Activated CD4-positive, alpha-beta T cell treated with anti-CD3 and anti-CD28 coated beads, Interleukin-2, amount 10 ng/mL, durations not matched to agents 24 days and 14 days (primary cell): ENCODE measurements around the gene MYRF. TPM values are rescaled to one million over a fixed set of nuclear protein-coding genes. Genes with fewer than 3 reads are reported as not detected.

Experiments
- DNase-seq: peaks from one replicate; pipeline ENCODE4 v3.0.0; 2022
- H3K27ac Mint-ChIP-seq: one replicate; pipeline ENCODE4 v1.8.0; 2022; ENCODE audit warnings: mild to moderate bottlenecking, mixed read lengths
- H3K27me3 Mint-ChIP-seq: one replicate; pipeline ENCODE4 v1.8.0; 2022; ENCODE audit warnings: mixed read lengths
- H3K36me3 Mint-ChIP-seq: one replicate; pipeline ENCODE4 v1.8.0; 2022; ENCODE audit warnings: low read depth, mild to moderate bottlenecking, mixed read lengths
- H3K4me1 Mint-ChIP-seq: one replicate; pipeline ENCODE4 v1.8.0; 2021; ENCODE audit warnings: mixed read lengths
- H3K4me3 Mint-ChIP-seq: one replicate; pipeline ENCODE4 v1.8.0; 2022; ENCODE audit warnings: mild to moderate bottlenecking, moderate library complexity, mixed read lengths
- H3K9me3 Mint-ChIP-seq: one replicate; pipeline ENCODE4 v1.8.0; 2021; ENCODE audit warnings: mixed read lengths
- intact Hi-C: fragments of 100-400 bp; cut with micrococcal nuclease; formaldehyde crosslinking; loops from one replicate; pipeline ENCODE4 v1.15.1; 2023
- total RNA-seq: library from RNA; stranded (reverse); gene quantifications from 2 replicates; pipeline ENCODE4 v1.2.3, GENCODE V29; 2022

MYRF gene
- total RNA-seq, 1 donor from 2014 or later = 1.2 TPM

DNA sequence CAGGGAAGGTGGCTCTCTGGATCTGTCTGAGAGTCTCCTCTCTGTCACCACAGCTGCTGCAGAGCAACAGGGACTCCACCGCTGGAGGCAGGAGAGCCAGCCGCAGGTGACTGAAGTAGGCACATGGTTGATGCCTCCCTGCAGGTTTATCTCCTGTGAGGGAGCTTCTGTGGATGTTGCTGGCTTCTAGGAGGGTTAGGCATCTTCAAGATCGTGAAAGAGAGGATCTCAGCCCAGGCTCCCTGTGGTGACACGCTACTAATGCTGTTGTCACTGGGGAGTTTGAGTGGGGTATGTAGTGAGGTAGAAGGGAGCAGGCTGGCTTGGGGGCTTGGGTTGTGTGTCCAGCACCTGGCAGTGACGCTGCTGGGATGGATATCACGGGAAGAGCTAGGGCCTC, 38.1 kb upstream of the MYRF start:
- Mint-ChIP-seq H3K9me3 (no peaks in the 10 kb centered on the region), H3K27ac (no peak overlapping the region), H3K36me3 (no peaks in the 10 kb centered on the region), H3K4me1 (no peaks in the 10 kb centered on the region), H3K4me3 (no peak overlapping the region), H3K27me3 (peaks cover 3% of the 10 kb centered on the region)
- intact Hi-C loops = no loop called here
- no peak for DNase-seq

- intact Hi-C loops = no loop called here
- DNase-seq = no peak
- Mint-ChIP-seq H3K4me3 (no peak overlapping the region), H3K36me3 (no peaks in the 10 kb centered on the region), H3K27me3 (peaks cover 3% of the 10 kb centered on the region), H3K9me3 (no peaks in the 10 kb centered on the region), H3K4me1 (no peaks in the 10 kb centered on the region), H3K27ac (no peak overlapping the region)
Observed at GRCh38 chr11:61714916-61715315, 37.5 kb upstream of the MYRF start.

DNA sequence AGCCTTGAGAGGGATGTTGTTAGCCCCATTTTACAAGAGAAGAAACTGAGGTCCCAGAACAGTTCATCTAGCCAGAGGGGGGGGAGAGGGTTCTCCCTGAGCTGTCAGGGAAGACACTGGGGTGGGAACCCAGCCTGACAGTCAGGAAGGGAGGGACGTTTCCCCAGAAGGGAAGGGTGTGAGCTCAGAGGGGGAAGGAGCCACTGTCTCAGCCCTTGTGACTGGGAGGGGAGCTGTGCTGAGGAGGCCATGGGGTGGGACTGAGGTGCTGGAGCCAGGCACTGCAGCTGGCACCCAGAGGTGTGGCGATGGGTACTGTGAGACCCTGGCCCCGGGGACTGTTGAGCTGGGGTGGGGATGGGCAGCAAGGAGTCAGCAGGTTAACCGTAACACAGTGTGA, 36.6 kb upstream of the MYRF start:
- Mint-ChIP-seq H3K9me3 (no peaks in the 10 kb centered on the region), H3K4me1 (no peaks in the 10 kb centered on the region), H3K27me3 (peaks cover 3% of the 10 kb centered on the region), H3K36me3 (no peaks in the 10 kb centered on the region), H3K4me3 (no peak overlapping the region), H3K27ac (no peak overlapping the region)
- intact Hi-C loops = no loop called here
- DNase-seq = no peak

DNA sequence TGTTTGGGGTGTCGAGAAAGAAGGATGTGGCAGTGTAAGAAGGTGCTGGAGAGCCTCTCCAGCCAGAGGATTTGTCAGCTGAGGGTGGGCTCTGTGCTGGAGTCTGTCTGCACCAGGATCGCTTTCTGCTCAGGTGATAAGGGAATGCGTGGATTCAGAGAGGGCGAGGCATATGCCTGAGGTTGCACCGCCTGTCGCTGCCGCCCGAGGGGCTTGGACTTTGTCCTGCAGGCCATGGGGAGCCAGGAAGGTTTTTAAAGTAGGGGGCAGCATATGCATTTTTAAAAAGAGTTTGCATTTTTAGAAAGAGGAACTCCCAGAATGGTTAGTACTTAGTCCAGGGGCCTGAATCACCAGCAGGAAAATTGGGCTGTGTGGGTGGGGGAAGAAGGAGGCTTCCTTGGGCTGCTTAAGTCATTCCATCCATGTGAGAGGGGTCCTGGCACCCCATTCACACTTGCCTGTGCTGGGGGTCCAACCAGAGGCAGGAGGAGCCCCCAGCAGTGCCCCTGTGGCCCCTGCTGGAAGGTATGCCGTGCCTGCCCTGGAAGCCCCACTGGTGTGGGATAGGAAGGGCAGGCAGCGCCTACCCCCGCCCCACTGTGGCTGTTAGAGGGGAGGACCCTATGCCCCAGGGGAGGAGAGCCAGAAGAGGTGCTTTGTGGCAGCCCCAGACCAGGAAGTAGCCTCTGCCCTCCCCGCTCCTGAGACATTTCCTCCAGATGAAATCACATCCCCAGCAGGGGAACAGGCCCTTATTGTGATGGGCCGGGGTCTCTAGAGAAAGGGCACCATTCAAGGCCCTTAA, 35.8 kb upstream of the MYRF start:
- Mint-ChIP-seq H3K4me3 (no peak overlapping the region), H3K4me1 (no peaks in the 10 kb centered on the region), H3K27me3 (peaks cover 3% of the 10 kb centered on the region), H3K9me3 (no peaks in the 10 kb centered on the region), H3K36me3 (no peaks in the 10 kb centered on the region), H3K27ac (no peak overlapping the region)
- intact Hi-C loops = no loop called here
- no peak for DNase-seq

DNA sequence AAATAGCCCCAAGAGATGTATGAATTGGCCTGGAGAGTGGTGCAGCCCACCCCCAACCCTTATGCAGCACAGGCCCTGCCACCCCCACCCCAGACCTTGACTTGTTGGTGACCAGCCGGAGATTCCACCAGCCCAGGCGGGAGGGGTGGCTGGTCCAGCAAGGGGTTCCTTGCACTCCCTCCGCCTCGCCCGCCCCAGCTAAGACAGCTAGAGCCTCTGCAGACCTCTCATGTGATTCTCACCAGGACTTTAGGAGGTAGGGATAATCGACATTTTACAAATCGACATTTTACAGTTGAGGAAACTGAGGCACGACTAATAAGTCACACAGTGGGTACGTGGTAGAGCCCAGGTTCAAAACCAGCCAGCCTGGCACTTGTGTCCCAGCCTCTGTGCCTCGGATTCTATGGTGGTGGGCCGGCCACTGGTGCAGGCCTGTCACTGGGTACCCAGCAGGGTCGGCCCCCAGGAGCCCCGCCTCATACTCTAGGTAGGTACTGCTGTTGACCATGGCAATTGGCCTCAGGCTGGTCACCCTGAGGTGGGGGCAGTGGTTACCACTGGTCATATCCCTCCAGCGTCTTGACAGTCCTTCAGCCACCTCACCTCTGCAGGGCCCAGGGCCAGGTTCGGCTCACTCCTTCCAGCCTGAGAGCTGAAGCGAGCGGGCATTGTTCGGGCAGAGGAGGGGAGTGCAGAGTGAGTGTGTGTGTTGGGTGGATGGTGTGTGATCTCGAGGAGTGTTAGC, 35.0 kb upstream of the MYRF start:
- Mint-ChIP-seq H3K36me3 (no peaks in the 10 kb centered on the region), H3K4me1 (no peaks in the 10 kb centered on the region), H3K9me3 (no peaks in the 10 kb centered on the region), H3K27ac (no peak overlapping the region), H3K27me3 (peaks cover 3% of the 10 kb centered on the region), H3K4me3 (no peak overlapping the region)
- no peak for DNase-seq
- intact Hi-C loops = no loop called here

DNA sequence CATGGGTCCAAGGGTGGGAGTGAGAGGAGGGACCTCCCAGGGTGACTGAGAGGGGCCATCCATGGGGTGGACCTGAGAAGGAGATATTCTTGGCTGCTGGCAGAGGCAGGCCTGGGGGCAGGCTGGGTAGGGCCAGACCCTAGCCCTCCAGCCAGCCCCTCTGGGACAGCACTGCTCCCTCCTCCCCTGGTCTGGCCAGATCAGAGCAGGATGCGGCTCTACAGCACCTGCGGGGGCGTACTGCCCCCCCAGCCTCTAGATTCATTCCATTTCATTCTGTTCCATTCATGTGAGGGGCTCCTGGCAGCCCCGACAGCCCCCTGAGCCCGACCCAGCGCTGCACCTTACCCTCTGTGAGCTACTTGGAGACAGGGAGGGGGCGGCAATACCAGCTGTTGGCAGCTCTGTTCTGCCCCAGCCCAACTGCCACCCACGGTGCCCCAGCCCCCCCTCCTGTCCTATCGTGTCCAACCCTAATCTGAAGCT, 34.3 kb upstream of the MYRF start:
- intact Hi-C loops = no loop called here
- H3K27me3 Mint-ChIP-seq = peaks cover 3% of the 10 kb centered on the region
- H3K4me1 Mint-ChIP-seq = no peaks in the 10 kb centered on the region
- H3K36me3 Mint-ChIP-seq = no peaks in the 10 kb centered on the region
- no peak for DNase-seq
- no peak overlapping the region for H3K27ac Mint-ChIP-seq
- H3K4me3 Mint-ChIP-seq = no peak overlapping the region
- H3K9me3 Mint-ChIP-seq = no peaks in the 10 kb centered on the region

DNA sequence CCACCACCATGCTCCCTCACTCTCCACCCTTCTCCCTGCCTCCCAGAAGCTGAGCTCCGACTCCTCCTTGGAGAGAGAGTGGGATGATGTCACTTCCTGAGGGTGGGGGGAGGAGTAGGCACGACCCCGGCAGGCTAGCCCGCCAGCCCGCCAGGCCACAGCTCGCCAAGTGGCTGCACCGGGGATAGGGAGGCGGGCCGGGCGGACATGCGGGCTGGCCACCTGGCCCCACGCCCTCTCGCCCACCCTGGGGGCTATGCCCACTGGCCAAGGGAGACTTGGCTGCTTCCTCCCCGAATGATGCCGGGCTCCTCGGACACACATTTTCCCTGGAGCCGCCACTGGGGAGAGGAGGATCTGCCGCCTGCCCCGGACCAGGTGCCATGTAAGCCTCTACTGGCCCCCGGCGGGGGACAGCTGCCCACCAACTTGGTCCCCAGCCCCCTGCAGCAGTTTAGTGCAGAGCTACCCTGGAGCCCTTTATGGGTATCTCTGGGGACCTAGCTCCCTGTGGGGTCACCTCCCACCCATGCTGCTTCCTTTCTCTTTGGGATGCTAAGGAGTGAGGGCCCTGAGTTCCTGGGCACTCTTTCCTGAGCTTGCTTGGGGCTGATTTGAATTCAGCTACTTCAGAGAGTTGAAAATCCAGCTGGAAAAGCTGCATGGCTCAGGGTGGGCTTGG, 33.7 kb upstream of the MYRF start:
- H3K36me3 Mint-ChIP-seq = no peaks in the 10 kb centered on the region
- H3K4me1 Mint-ChIP-seq = no peaks in the 10 kb centered on the region
- H3K9me3 Mint-ChIP-seq = no peaks in the 10 kb centered on the region
- intact Hi-C loops = no loop called here
- no peak overlapping the region for H3K4me3 Mint-ChIP-seq
- peaks cover 3% of the 10 kb centered on the region for H3K27me3 Mint-ChIP-seq
- DNase-seq = no peak
- no peak overlapping the region for H3K27ac Mint-ChIP-seq

DNA sequence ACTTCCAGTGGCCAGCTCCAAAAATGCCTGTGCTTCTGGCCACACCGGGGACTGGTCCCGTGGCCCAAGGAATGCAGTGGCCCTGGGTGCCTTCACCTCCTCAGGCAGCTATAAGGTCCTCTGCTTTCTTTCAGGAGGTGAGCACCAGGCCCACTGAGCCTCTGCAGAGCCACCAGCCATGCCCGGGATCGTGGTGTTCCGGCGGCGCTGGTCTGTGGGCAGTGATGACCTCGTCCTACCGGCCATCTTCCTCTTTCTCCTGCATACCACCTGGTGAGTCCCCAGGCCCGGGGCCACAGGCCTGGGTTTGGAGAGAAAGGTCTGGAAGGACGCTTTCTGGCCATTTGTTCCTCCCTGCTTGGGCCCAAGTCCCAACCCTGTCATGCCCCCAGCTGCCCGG, 32.5 kb upstream of the MYRF start:
- no peak overlapping the region for H3K4me3 Mint-ChIP-seq
- intact Hi-C loops = no loop called here
- H3K9me3 Mint-ChIP-seq = no peaks in the 10 kb centered on the region
- H3K27me3 Mint-ChIP-seq = peaks cover 1% of the 10 kb centered on the region
- H3K27ac Mint-ChIP-seq = no peak overlapping the region
- DNase-seq = no peak
- H3K36me3 Mint-ChIP-seq = no peaks in the 10 kb centered on the region
- H3K4me1 Mint-ChIP-seq = no peaks in the 10 kb centered on the region

- intact Hi-C loops = no loop called here
- H3K27ac Mint-ChIP-seq = no peak overlapping the region
- DNase-seq = no peak
Observed at GRCh38 chr11:61720597-61720996, 31.8 kb upstream of the MYRF start.

DNA sequence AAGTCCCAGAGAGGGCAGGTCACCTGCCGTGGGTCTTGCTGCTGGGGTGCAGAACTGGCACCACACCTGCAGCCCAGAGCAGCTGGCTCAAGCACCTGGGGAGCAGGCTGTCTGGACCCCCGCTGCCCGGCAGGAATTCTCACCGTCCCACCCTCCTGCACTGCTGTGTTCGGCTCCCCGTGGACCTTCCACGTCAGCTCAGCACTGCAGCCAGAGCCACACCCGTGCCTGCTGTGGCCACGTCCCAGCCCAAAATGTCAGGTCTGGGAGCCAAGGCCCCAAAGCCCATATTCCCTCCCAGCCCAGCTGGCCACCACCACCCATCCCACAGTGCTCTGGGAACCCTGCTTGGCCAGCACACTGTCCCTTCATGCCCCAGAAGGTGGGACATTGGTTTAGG, 28.0 kb upstream of the MYRF start:
- Mint-ChIP-seq H3K27me3 (no peaks in the 10 kb centered on the region), H3K4me3 (no peak overlapping the region), H3K36me3 (no peaks in the 10 kb centered on the region), H3K27ac (no peak overlapping the region), H3K9me3 (no peaks in the 10 kb centered on the region), H3K4me1 (no peaks in the 10 kb centered on the region)
- intact Hi-C loops = no loop called here
- DNase-seq = no peak

More at GRCh38 chr11:61720597-61720996, 31.8 kb upstream of the MYRF start:
- no peaks in the 10 kb centered on the region for H3K36me3 Mint-ChIP-seq
- no peaks in the 10 kb centered on the region for H3K9me3 Mint-ChIP-seq
- H3K4me1 Mint-ChIP-seq = no peaks in the 10 kb centered on the region
- H3K27me3 Mint-ChIP-seq = no peaks in the 10 kb centered on the region
- no peak overlapping the region for H3K4me3 Mint-ChIP-seq

DNA sequence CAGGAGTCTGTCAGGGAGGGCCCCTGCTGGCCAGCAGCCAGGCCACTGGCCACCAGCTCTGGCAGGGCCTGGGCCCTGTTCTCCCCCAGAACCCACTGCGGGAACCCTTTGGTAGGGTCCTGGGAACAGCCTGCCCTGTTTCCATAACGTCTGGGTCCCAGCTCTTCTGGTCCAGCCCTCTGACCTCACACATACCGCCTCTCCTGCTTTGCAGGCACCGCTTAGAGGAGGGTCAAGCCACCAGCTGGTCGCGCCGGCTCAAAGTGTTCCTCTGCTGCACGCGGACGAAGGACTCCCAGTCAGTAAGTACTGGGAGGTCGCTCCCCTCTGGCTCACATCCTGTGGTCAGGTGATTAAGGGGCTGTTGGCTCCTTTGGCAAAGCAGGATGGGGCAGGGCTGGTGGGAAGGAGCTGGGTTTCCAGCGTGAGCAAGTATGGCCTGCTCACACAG, 26.6 kb upstream of the MYRF start:
- no peaks in the 10 kb centered on the region for H3K36me3 Mint-ChIP-seq
- H3K27ac Mint-ChIP-seq = no peak overlapping the region
- DNase-seq = no peak
- H3K9me3 Mint-ChIP-seq = no peaks in the 10 kb centered on the region
- H3K4me1 Mint-ChIP-seq = no peaks in the 10 kb centered on the region
- intact Hi-C loops = no loop called here
- no peak overlapping the region for H3K4me3 Mint-ChIP-seq
- no peaks in the 10 kb centered on the region for H3K27me3 Mint-ChIP-seq

GRCh38 chr11:61726775-61727174, 25.7 kb upstream of the MYRF start:
- H3K27me3 Mint-ChIP-seq = no peaks in the 10 kb centered on the region
- H3K4me1 Mint-ChIP-seq = no peaks in the 10 kb centered on the region
- no peak overlapping the region for H3K4me3 Mint-ChIP-seq
- no peak overlapping the region for H3K27ac Mint-ChIP-seq
- no peaks in the 10 kb centered on the region for H3K36me3 Mint-ChIP-seq
- DNase-seq = no peak
- no peaks in the 10 kb centered on the region for H3K9me3 Mint-ChIP-seq
- intact Hi-C loops = no loop called here

- intact Hi-C loops = no loop called here
- Mint-ChIP-seq H3K27ac (no peak overlapping the region), H3K27me3 (no peaks in the 10 kb centered on the region), H3K4me1 (no peaks in the 10 kb centered on the region), H3K4me3 (no peak overlapping the region), H3K9me3 (no peaks in the 10 kb centered on the region), H3K36me3 (no peaks in the 10 kb centered on the region)
- DNase-seq = no peak
Observed at GRCh38 chr11:61727401-61727811, 25.0 kb upstream of the MYRF start.
